Measurements from ENCODE around the gene HHIPL2. TPM values are rescaled to one million over a fixed set of nuclear protein-coding genes. Genes with fewer than 3 reads are reported as not detected.

Gene HHIPL2
- total and polyA plus RNA-seq, 7 donors = 0.04 TPM; not detected in 5

GRCh38 chr1:222539951-222540597, 7.8 kb downstream of the HHIPL2 start:
- Histone ChIP-seq H3K36me3 (ENCODE audit: insufficient read depth in 1 of 2, low read depth in 1 of 2) (no peaks in the 10 kb centered on the region), H3K4me1 (no peaks in the 10 kb centered on the region), H3K4me3 (no peak overlapping the region), H3K27ac (no peak overlapping the region), H3K9me3 (no peaks in the 10 kb centered on the region), H3K27me3 (ENCODE audit: insufficient read depth in 3 of 3, low read length in 2 of 3) (no peaks in the 10 kb centered on the region)
- TF ChIP-seq, protein P1, sequence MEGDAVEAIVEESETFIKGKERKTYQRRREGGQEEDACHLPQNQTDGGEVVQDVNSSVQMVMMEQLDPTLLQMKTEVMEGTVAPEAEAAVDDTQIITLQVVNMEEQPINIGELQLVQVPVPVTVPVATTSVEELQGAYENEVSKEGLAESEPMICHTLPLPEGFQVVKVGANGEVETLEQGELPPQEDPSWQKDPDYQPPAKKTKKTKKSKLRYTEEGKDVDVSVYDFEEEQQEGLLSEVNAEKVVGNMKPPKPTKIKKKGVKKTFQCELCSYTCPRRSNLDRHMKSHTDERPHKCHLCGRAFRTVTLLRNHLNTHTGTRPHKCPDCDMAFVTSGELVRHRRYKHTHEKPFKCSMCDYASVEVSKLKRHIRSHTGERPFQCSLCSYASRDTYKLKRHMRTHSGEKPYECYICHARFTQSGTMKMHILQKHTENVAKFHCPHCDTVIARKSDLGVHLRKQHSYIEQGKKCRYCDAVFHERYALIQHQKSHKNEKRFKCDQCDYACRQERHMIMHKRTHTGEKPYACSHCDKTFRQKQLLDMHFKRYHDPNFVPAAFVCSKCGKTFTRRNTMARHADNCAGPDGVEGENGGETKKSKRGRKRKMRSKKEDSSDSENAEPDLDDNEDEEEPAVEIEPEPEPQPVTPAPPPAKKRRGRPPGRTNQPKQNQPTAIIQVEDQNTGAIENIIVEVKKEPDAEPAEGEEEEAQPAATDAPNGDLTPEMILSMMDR (IDR thresholded peaks at IDR 0.05) = no peak
- 74 to 79% (median 78%) methylated on average over 16 of the region's 16 CpGs for WGBS, 3 donors
- intact Hi-C loops (cut with DNase I) = no loop called here
- no peak for ATAC-seq
- no peak for DNase-seq

- DNase-seq (no peak), ATAC-seq (no peak)
- 84 to 88% (median 85%) methylated on average over 5 of the region's 5 CpGs for WGBS, 3 donors
- no peak overlapping the region for H3K4me3 ChIP-seq
- no peaks in the 10 kb centered on the region for H3K4me1 ChIP-seq
- H3K9me3 ChIP-seq = no peaks in the 10 kb centered on the region
- no peak overlapping the region for H3K27ac ChIP-seq
- intact Hi-C loops (cut with DNase I) = no loop called here
- H3K27me3 ChIP-seq (ENCODE audit: insufficient read depth in 3 of 3, low read length in 2 of 3) = no peaks in the 10 kb centered on the region
- TF ChIP-seq, protein P1 (IDR thresholded peaks at IDR 0.05) = no peak
- no peaks in the 10 kb centered on the region for H3K36me3 ChIP-seq (ENCODE audit: insufficient read depth in 1 of 2, low read depth in 1 of 2)
Observed at GRCh38 chr1:222535455-222535854, 12.4 kb downstream of the HHIPL2 start.

GRCh38 chr1:222530852-222531251, 17.1 kb downstream of the HHIPL2 start:
- WGBS, 3 donors = 79 to 87% (median 87%) methylated on average over 6 of the region's 6 CpGs
- no peak overlapping the region for H3K4me3 ChIP-seq
- intact Hi-C loops (cut with DNase I) = no loop called here
- TF ChIP-seq, protein P1 (IDR thresholded peaks at IDR 0.05) = no peak
- no peak for DNase-seq
- no peak for ATAC-seq
- no peaks in the 10 kb centered on the region for H3K9me3 ChIP-seq
- no peaks in the 10 kb centered on the region for H3K36me3 ChIP-seq (ENCODE audit: insufficient read depth in 1 of 2, low read depth in 1 of 2)
- H3K27me3 ChIP-seq (ENCODE audit: insufficient read depth in 3 of 3, low read length in 2 of 3) = no peaks in the 10 kb centered on the region
- no peak overlapping the region for H3K27ac ChIP-seq
- no peaks in the 10 kb centered on the region for H3K4me1 ChIP-seq

DNA sequence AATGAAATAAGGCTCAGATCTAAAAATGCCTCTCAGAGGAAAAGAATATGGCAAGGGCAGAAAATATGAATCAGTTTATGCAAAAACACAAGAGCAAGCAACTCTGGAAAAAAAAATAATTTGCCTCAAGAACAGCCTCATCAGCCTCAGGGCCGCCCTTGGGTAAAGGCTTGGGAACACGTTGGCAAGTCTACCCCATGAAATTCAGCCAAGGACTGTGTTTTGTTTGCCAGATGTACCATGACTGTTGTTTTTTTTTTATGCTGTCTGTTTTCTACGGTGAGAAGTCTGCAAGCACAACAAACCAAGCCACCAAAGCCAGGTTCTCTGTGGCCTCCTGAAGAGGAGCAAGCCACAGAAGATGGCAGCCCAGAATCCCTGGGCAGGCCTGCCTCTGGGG, 18.0 kb downstream of the HHIPL2 start:
- DNase-seq = no peak
- 19 to 38% (median 24%) methylated on average over 3 of the region's 3 CpGs for WGBS, 3 donors
- intact Hi-C loops (cut with DNase I) = no loop called here

More for the DNA sequence above, 18.0 kb downstream of the HHIPL2 start:
- no peaks in the 10 kb centered on the region for H3K9me3 ChIP-seq
- TF ChIP-seq, protein P1 (IDR thresholded peaks at IDR 0.05) = no peak
- no peak for ATAC-seq
- H3K36me3 ChIP-seq (ENCODE audit: insufficient read depth in 1 of 2, low read depth in 1 of 2) = no peaks in the 10 kb centered on the region
- no peak overlapping the region for H3K27ac ChIP-seq
- no peaks in the 10 kb centered on the region for H3K4me1 ChIP-seq
- H3K4me3 ChIP-seq = no peak overlapping the region
- H3K27me3 ChIP-seq (ENCODE audit: insufficient read depth in 3 of 3, low read length in 2 of 3) = no peaks in the 10 kb centered on the region

Measured in psoas muscle (tissue), 8 donors.